Measurements from ENCODE around the gene TBL3. TPM values are rescaled to one million over a fixed set of nuclear protein-coding genes. Genes with fewer than 3 reads are reported as not detected.

Gene TBL3
- 28.4 TPM for total RNA-seq
- polyA plus RNA-seq: 52.3 TPM
- long read RNA-seq, donor 1: 0 reads
- long read RNA-seq, donor 2: 0 reads
- long read RNA-seq, donor 3, full-length matches to known transcripts: 2 of 2 reads
- long read RNA-seq, donor 3, partial matches to known transcripts: 0 of 2 reads
- long read RNA-seq, donor 3, other reads (novel, unspliced or antisense): 0 of 2 reads
- long read RNA-seq, donor 4, full-length matches to known transcripts: 2 of 2 reads
- long read RNA-seq, donor 4, partial matches to known transcripts: 0 of 2 reads
- long read RNA-seq, donor 4, other reads (novel, unspliced or antisense): 0 of 2 reads
- long read RNA-seq, donor 5, full-length matches to known transcripts: 10 of 10 reads
- long read RNA-seq, donor 5, partial matches to known transcripts: 0 of 10 reads
- long read RNA-seq, donor 5, other reads (novel, unspliced or antisense): 0 of 10 reads
- long read RNA-seq, donor 6, full-length matches to known transcripts: 4 of 4 reads
- long read RNA-seq, donor 6, partial matches to known transcripts: 0 of 4 reads
- long read RNA-seq, donor 6, other reads (novel, unspliced or antisense): 0 of 4 reads
- long read RNA-seq, donor 7, full-length matches to known transcripts: 2 of 2 reads
- long read RNA-seq, donor 7, partial matches to known transcripts: 0 of 2 reads
- long read RNA-seq, donor 7, other reads (novel, unspliced or antisense): 0 of 2 reads
- long read RNA-seq, donor 8, full-length matches to known transcripts: 4 of 4 reads
- long read RNA-seq, donor 8, partial matches to known transcripts: 0 of 4 reads
- long read RNA-seq, donor 8, other reads (novel, unspliced or antisense): 0 of 4 reads
- long read RNA-seq, donor 9, full-length matches to known transcripts: 2 of 2 reads
- long read RNA-seq, donor 9, partial matches to known transcripts: 0 of 2 reads
- long read RNA-seq, donor 9, other reads (novel, unspliced or antisense): 0 of 2 reads
- long read RNA-seq, donor 10, full-length matches to known transcripts: 7 of 7 reads
- long read RNA-seq, donor 10, partial matches to known transcripts: 0 of 7 reads
- long read RNA-seq, donor 10, other reads (novel, unspliced or antisense): 0 of 7 reads

DNA sequence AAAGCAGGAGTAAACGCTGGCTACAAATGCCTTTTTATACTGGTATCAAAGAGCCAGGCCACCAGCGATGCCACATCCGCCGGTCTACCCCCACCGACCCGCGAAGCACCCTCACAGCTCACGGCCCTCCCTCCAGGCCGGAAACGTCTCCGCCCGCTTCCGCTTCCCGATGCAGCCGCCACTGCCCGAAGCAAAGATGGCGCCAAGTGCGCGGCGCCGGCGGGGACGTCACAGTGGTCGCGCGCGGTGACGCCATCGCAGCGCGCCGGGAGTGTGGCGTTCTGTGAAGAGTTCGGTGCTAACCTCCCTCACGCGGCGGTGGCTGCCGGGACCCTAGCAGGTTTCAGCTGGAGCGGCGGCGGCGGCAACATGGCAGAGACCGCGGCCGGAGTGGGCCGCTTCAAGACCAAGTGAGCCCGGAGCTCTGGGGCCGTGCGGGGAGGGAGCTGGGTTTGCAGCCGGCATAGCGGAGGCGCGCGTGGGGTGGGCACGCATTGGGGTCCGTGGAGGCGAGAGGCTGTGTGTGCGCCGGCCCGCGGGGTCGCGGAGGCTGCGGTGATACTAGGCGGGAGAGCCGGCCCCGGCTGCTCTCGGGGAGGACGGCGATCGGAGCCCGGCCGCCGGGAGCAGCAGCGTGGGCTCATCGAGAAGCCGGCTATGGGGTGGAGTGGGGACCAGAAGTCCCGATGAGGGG, at the start of gene TBL3:
TSS of gene TBL3 (plus strand) at position 258 of the 694 bp plus-strand sequence. CDS start at position 370, 112 bp downstream.
- Histone ChIP-seq H3K9me3 (ENCODE audit: control insufficient read depth in 2 of 2, insufficient read depth in 1 of 2, low read length in 1 of 2) (no peaks in the 10 kb centered on the region), H3K36me3 (ENCODE audit: control insufficient read depth in 2 of 2, insufficient read depth in 2 of 2, low read length in 1 of 2) (peaks cover 22 to 31% of the 10 kb centered on the region in 2 donors), H3K4me3 (ENCODE audit: low read length in 2 of 2) (peak within 1 kb of the TSS; percentile 80 to 95), H3K4me1 (ENCODE audit: control insufficient read depth in 2 of 2, insufficient read depth in 2 of 2, low read length in 2 of 2) (peaks cover 7 to 18% of the 10 kb centered on the region in 2 donors), H3K27me3 (ENCODE audit: control insufficient read depth in 2 of 2, insufficient read depth in 1 of 2, low read length in 1 of 2) (no peaks in the 10 kb centered on the region), H3K27ac (ENCODE audit: low read depth in 1 of 2, low read length in 1 of 2) (peak within 1 kb of the TSS; percentile 84 to 97)
- WGBS: under 1% methylated on average over 78 of the region's 78 CpGs
- DNase-seq (ENCODE audit: low read depth in 6 of 9, low spot score in 9 of 9): peak; percentile 82 to 97 (median 95)

DNA sequence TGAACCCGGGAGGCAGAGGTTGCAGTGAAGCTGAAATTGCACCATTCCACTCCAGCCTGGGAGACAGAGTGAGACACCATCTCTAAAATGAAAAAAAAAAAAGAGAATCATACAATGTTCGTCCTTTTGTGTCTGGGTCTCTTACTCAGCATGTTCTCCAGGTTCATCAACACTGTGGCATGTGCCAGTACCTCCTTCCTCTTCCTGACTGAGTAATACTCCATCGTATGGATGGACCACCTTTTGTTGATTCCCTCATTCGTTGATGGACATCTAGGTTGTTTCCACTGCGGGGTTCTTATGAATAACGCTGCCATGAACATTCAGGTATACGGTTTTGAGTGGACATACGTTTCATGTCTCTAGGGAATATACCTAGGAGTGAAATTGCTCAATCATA, 49.5 kb upstream of the TBL3 start:
- Histone ChIP-seq H3K27me3 (ENCODE audit: control insufficient read depth in 2 of 2, insufficient read depth in 1 of 2, low read length in 1 of 2) (peaks cover 57 to 86% of the 10 kb centered on the region in 2 donors), H3K27ac (ENCODE audit: low read depth in 1 of 2, low read length in 1 of 2) (no peak overlapping the region), H3K4me1 (ENCODE audit: control insufficient read depth in 2 of 2, insufficient read depth in 2 of 2, low read length in 2 of 2) (peaks cover 0 to 5% of the 10 kb centered on the region in 2 donors), H3K9me3 (ENCODE audit: control insufficient read depth in 2 of 2, insufficient read depth in 1 of 2, low read length in 1 of 2) (peaks cover 0 to 8% of the 10 kb centered on the region in 2 donors), H3K36me3 (ENCODE audit: control insufficient read depth in 2 of 2, insufficient read depth in 2 of 2, low read length in 1 of 2) (no peaks in the 10 kb centered on the region), H3K4me3 (ENCODE audit: low read length in 2 of 2) (no peak overlapping the region)
- no peak for DNase-seq (ENCODE audit: low read depth in 6 of 9, low spot score in 9 of 9)
- 83% methylated on average over 8 of the region's 8 CpGs for WGBS

DNA sequence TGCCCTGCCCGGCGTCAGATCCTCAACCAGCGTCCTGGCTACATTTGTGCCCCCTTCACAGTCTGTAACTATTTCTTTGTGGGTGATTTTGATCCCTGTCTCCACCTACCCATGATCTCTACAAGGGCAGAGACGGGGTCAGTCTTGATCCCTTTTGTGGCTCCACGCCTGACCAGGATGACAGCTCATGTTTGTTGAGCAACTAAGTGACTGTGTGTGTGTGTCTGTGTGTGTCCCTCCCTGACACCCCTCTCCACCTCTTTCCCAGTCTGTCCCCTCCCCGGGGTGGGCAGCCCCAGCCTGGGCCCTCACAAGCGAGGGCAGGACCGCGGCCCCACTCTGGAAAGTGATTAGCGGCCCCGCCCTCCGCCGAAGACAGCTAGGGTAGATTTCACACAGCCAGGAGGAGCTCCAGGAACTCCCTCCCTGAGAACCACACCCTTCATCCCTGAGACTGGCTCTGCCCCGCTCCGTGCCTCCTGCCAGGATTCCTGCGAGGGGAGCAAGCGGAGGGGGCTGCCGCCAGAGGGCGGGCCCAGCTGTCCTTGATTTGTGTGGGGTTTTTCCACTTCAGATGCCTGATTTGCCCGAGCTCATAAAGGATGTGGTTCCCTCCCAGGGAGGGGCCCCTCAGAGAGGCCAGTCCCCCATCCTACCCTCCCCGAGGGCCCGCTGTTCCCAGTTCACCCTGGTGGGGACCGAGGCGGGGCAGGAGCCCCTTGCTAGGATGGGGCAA, 48.4 kb upstream of the TBL3 start:
- peaks cover 47 to 81% of the 10 kb centered on the region in 2 donors for H3K27me3 ChIP-seq (ENCODE audit: control insufficient read depth in 2 of 2, insufficient read depth in 1 of 2, low read length in 1 of 2)
- peaks cover 0 to 8% of the 10 kb centered on the region in 2 donors for H3K9me3 ChIP-seq (ENCODE audit: control insufficient read depth in 2 of 2, insufficient read depth in 1 of 2, low read length in 1 of 2)
- H3K4me3 ChIP-seq (ENCODE audit: low read length in 2 of 2): no peak overlapping the region
- no peak overlapping the region for H3K27ac ChIP-seq (ENCODE audit: low read depth in 1 of 2, low read length in 1 of 2)
- no peaks in the 10 kb centered on the region for H3K36me3 ChIP-seq (ENCODE audit: control insufficient read depth in 2 of 2, insufficient read depth in 2 of 2, low read length in 1 of 2)
- 16% methylated on average over 24 of the region's 24 CpGs for WGBS
- DNase-seq (ENCODE audit: low read depth in 6 of 9, low spot score in 9 of 9): peak in 2 of 9 donors; percentile 20 to 30
- peaks cover 0 to 5% of the 10 kb centered on the region in 2 donors for H3K4me1 ChIP-seq (ENCODE audit: control insufficient read depth in 2 of 2, insufficient read depth in 2 of 2, low read length in 2 of 2)

DNA sequence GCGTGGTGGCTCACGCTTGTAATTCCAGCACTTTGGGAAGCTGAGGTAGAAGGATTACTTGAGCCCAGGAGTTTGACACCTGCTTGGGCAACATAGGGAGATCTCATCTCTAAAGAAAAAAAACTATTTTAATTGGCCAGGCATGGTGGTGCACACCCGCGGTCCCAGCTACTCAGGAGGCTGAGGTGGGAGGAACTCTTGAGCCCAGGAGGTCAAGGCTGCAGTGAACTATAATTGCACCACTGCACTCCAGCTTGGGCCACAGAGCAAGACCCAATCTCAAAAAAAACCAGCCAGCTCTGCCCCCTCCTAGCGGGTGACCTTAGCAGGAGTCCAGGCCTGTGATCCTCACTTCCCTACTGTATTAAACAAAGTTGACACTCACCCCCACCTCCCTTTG, 47.8 kb upstream of the TBL3 start:
- no peak overlapping the region for H3K27ac ChIP-seq (ENCODE audit: low read depth in 1 of 2, low read length in 1 of 2)
- DNase-seq (ENCODE audit: low read depth in 6 of 9, low spot score in 9 of 9): no peak
- peaks cover 0 to 8% of the 10 kb centered on the region in 2 donors for H3K9me3 ChIP-seq (ENCODE audit: control insufficient read depth in 2 of 2, insufficient read depth in 1 of 2, low read length in 1 of 2)
- H3K4me1 ChIP-seq (ENCODE audit: control insufficient read depth in 2 of 2, insufficient read depth in 2 of 2, low read length in 2 of 2): peaks cover 0 to 5% of the 10 kb centered on the region in 2 donors
- 86% methylated on average over 5 of the region's 5 CpGs for WGBS
- no peak overlapping the region for H3K4me3 ChIP-seq (ENCODE audit: low read length in 2 of 2)
- no peaks in the 10 kb centered on the region for H3K36me3 ChIP-seq (ENCODE audit: control insufficient read depth in 2 of 2, insufficient read depth in 2 of 2, low read length in 1 of 2)
- peaks cover 41 to 75% of the 10 kb centered on the region in 2 donors for H3K27me3 ChIP-seq (ENCODE audit: control insufficient read depth in 2 of 2, insufficient read depth in 1 of 2, low read length in 1 of 2)

DNA sequence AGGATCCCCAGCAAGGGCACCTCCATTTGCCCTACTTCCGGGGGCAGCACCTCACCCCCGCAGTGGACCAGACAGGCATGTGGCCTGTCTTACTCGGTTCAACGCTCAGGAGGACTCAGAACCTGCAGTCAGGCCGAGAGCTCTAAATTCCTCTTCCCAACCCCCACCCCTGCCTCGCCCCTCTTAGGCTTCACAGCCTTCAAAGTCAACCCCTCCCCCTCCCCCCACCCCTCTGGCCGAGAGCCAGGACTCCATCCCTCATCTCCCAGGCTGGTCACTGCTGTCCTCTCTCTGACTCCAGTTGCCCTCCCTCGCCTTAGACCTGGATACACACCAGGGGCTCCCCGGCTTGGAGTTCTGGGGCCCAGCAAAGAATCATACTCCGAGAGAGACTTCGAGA, 45.6 kb upstream of the TBL3 start:
- Histone ChIP-seq H3K4me1 (ENCODE audit: control insufficient read depth in 2 of 2, insufficient read depth in 2 of 2, low read length in 2 of 2) (peaks cover 2 to 9% of the 10 kb centered on the region in 2 donors), H3K4me3 (ENCODE audit: low read length in 2 of 2) (no peak overlapping the region), H3K27ac (ENCODE audit: low read depth in 1 of 2, low read length in 1 of 2) (no peak overlapping the region), H3K36me3 (ENCODE audit: control insufficient read depth in 2 of 2, insufficient read depth in 2 of 2, low read length in 1 of 2) (no peaks in the 10 kb centered on the region), H3K9me3 (ENCODE audit: control insufficient read depth in 2 of 2, insufficient read depth in 1 of 2, low read length in 1 of 2) (peaks cover 0 to 5% of the 10 kb centered on the region in 2 donors), H3K27me3 (ENCODE audit: control insufficient read depth in 2 of 2, insufficient read depth in 1 of 2, low read length in 1 of 2) (peaks cover 25 to 59% of the 10 kb centered on the region in 2 donors)
- DNase-seq (ENCODE audit: low read depth in 6 of 9, low spot score in 9 of 9): no peak
- 78% methylated on average over 11 of the region's 11 CpGs for WGBS

DNA sequence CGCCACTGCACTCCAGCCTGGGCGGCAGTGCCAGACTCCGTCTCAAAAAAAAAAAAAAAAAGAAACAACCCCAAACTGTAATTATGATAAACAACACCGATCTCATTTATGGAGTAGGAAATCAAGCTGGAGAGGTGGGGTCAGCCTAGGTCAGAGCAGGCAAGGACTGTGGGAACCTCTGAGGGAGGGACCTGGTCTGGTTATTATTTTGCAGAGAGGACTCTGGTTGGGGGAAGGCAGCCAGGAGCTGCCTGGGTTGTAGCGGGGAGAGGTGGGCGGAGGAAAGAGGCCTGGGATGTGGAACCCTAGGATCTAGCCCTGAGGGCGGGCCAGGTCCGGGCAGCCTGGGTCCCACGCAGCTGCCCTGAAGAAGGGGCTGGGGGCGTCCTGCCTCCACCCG, 42.7 kb upstream of the TBL3 start:
- H3K4me1 ChIP-seq (ENCODE audit: control insufficient read depth in 2 of 2, insufficient read depth in 2 of 2, low read length in 2 of 2): peaks cover 2 to 4% of the 10 kb centered on the region in 2 donors
- 34% methylated on average over 11 of the region's 11 CpGs for WGBS
- peaks cover 3 to 45% of the 10 kb centered on the region in 2 donors for H3K27me3 ChIP-seq (ENCODE audit: control insufficient read depth in 2 of 2, insufficient read depth in 1 of 2, low read length in 1 of 2)
- peak overlapping the region; percentile 42 to 69 for H3K4me3 ChIP-seq (ENCODE audit: low read length in 2 of 2)
- DNase-seq (ENCODE audit: low read depth in 6 of 9, low spot score in 9 of 9): no peak
- no peaks in the 10 kb centered on the region for H3K36me3 ChIP-seq (ENCODE audit: control insufficient read depth in 2 of 2, insufficient read depth in 2 of 2, low read length in 1 of 2)
- no peak overlapping the region for H3K27ac ChIP-seq (ENCODE audit: low read depth in 1 of 2, low read length in 1 of 2)
- no peaks in the 10 kb centered on the region for H3K9me3 ChIP-seq (ENCODE audit: control insufficient read depth in 2 of 2, insufficient read depth in 1 of 2, low read length in 1 of 2)

DNA sequence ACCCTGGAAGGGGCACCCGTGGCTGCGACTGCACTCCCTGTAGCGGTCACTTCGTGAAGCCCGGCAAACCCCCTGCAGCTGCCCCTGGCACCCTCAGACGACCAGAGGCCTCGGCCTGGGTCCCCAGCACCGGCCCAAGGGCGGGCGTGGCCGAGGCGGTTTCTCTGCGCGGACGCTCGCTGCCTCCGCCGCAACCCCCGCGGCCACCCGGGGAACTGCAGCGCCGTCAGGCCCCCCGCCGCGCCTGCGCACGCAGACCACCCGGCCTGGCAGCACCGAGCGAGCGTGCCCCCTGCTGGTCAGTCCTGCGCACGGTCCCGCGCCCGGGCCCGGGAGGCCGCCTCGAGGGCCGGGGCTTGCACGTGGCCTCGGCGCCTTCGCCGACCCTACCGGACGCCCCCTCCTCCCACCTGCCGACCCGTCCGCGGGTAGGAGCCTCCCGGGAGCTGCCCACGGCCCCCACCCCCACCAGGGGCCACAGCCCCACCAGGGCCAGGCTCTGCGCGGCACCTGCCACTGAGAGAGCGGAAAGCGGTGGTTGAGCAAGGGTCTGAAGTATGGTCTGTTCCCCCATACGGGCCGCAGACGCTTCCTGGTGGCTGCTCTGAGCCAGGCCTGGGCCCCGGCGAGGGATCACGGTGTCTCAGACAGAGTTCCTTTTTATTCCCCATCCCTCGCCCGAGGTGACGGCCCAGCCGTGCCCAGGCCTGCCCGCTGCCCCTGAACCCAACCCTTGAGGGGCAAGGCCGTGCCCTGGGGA, 42.1 kb upstream of the TBL3 start:
- WGBS: 11% methylated on average over 70 of the region's 70 CpGs
- peak; percentile 38 to 90 (median 81) for DNase-seq (ENCODE audit: low read depth in 6 of 9, low spot score in 9 of 9)

More for the DNA sequence above, 42.1 kb upstream of the TBL3 start:
- H3K36me3 ChIP-seq (ENCODE audit: control insufficient read depth in 2 of 2, insufficient read depth in 2 of 2, low read length in 1 of 2): no peaks in the 10 kb centered on the region
- peak overlapping the region; percentile 42 to 69 for H3K4me3 ChIP-seq (ENCODE audit: low read length in 2 of 2)
- peaks cover 2 to 4% of the 10 kb centered on the region in 2 donors for H3K4me1 ChIP-seq (ENCODE audit: control insufficient read depth in 2 of 2, insufficient read depth in 2 of 2, low read length in 2 of 2)
- peak overlapping the region in 1 of 2 donors; percentile 42 for H3K27ac ChIP-seq (ENCODE audit: low read depth in 1 of 2, low read length in 1 of 2)
- peaks cover 2 to 39% of the 10 kb centered on the region in 2 donors for H3K27me3 ChIP-seq (ENCODE audit: control insufficient read depth in 2 of 2, insufficient read depth in 1 of 2, low read length in 1 of 2)
- no peaks in the 10 kb centered on the region for H3K9me3 ChIP-seq (ENCODE audit: control insufficient read depth in 2 of 2, insufficient read depth in 1 of 2, low read length in 1 of 2)
